CD4-positive, alpha-beta T cell treated with Interleukin-4 for 4 hours (primary cell): ENCODE results near the gene RAB10.
A peak's percentile ranks its signal among the peaks of the same experiment; 100 is the strongest.
"Not testable (repeated sequence)": the region's sequence is repeated elsewhere in the genome, so short reads cannot be mapped to it uniquely, and the experiment has no call there.

Source experiments
- DNase-seq: peaks from one replicate; pipeline ENCODE4 v3.0.0-alpha.2; 2020

The RAB10 gene

DNA sequence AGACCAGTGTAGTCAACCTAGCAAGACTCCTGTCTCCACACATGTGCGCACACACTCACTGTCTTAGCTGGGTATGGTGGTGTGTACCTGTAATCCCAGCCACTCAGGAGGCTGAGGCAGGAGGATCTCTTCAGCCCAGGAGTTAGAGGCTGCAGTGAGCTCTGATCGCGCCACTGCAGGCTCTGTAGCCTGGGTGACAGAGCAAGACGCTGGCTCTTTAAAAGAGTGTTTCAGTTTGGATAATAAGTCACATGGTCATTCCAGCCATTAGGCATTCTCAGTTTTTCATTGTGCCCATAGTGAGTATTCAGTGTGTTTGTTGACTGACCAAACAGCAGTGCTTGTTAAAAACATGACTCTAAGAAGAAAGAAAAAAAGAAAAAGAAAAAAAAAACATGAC is 31.0 kb downstream of the RAB10 start:
- no peak for DNase-seq

DNA sequence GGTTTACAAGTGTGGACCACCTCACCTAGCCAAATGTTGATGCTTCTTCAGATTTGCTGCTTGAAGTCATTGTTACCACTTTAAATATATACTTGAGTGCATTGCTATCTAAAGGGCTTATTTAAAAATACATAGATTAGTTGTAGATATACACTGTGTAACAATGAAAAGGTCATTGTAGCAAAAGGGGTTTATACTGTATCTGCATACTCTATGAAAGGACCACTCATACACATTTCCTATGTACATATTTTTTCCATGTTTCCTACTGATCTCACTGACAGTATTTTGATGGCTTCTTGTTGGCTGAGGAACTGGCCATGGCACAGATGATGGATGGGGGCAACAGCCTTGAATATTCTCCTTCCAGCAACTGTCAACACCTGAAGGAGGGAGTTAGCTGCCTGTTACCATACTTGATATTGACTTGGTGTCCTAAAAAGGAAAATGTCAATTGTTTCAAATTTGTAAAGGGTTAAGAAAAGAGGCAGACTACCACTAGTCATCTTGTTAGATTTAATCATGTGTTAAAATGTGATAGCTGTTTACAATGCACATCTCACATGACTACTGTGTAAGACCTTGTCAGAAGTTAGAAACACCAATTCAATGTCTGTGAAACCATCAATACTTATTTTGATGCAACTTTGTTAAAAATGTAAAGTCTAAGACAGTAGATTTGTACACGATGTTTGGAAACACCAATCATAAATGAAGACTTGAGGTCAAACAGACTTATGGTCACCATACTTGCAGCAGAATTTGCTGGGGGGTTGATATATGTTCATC is 33.5 kb downstream of the RAB10 start:
- no peak for DNase-seq

DNA sequence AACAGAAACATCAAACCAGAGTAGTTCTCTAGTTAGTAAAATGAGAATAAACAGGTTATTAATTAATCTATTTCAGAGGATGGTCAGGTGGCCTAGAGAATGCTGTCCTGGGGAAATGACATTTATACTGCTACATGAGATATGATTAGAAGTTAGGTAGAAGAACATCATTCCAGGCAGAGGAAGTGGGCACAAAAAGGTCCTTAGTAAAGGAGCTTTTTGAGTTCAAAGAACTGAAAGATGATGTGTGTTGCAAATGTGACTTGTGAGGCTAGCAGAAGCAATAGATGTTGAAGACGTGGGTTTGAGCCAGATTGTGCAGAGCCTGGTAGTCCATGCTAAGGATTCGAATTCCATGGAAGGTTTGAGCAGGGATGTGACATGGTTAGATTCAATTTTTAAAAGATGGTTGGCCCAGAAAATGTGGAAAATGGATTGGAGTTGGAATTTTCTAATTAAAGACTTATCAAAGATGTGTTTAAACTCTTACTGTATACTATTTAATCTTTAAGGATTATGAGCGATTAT is 34.2 kb downstream of the RAB10 start:
- no peak for DNase-seq

DNA sequence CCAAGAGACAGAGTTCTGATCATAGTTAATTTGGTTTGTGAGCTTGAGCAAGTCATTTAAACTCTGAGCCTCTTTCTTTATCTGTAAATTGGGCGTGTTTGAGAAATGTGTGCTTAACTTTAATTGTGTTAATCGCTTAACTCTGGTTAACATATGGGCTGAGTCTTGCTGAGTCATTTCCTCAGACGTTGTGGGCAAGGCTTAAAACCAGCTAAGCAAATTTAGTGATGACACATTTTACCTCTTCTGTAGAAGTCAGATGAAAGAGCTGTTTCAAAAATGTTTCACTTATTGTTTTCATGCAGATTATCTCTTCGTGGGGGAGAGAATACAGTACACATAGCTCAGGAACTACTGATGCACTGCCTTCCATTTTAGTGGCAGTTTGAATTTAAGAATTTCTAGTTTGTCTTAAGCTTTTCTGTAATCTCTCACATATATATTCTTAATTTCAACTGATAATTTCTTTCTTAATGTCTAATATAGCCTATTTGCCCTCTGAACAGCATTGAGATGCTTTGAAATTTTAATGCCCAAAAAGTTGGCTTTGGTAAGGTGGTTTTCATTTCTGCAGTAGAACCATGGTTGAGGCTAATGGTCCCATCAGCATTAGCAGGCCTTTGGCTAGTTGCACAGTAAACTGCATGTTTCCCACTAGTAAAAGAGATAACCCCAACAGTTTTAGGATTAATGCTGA is 34.9 kb downstream of the RAB10 start:
- DNase-seq = peak; percentile 90

GRCh38 chr2:26070730-26071129 is 36.8 kb downstream of the RAB10 start:
- DNase-seq = no peak

DNA sequence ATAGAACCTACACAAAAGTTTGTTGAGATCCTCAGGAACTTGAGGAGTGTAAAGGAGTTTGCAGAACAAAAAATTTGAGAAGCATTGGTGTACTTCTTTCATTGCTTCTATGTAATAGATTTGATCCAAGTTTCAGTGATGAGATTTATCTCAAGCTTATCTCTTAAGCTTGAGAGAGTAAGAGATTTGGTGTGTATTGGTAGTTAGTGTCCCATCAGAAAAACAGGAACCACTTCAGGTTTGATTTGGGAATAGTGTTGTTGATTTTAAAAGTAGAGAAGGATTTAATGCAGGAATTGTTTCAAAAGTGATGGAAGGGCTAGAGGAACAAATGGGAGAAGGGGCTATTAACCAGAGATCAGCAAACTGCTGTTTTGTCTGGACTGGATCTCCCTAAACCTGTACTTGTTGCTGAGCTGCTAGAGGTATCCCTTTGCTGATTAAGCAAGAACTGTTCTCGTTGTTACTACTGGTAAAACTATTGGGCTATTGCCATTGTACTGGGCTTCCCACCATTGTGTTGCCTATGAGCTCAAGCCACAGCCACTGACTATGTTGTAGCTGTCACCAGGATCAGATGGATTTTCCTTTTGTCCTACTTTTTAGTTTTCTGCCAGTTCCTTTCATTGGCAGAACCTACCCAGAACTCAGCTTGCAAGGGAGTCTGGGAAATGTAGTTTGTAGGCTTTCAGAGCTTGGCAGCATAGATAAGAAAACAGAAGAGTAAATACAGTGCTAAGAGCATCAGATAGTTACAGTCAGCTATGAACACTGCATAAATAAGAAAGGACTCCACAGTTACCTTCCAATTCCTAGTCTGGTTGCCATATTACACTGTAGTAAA is 39.3 kb downstream of the RAB10 start:
- DNase-seq = no peak

DNA sequence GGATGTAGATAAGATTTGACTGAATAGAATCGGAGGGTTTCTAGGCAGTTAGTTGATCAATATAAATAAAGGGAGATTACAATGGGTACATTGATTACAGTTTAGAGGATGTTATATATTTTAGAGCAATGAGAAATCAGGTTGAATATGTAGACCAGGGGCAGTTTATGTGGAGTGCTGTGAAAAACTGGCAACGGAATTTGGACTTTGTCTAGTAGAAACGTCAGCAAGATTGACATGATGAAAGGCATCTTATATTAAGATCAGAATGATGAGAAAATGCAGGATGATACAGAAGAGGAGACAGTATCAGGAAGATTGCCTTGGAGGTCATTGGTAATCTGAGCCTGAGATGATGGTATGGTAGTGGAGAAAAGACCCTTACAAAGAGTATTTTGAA is 39.9 kb downstream of the RAB10 start:
- DNase-seq = no peak

- DNase-seq = no peak
Measured at GRCh38 chr2:26074676-26075075, 40.8 kb downstream of the RAB10 start.

- no peak for DNase-seq
Measured at GRCh38 chr2:26075173-26075572, 41.3 kb downstream of the RAB10 start.

DNA sequence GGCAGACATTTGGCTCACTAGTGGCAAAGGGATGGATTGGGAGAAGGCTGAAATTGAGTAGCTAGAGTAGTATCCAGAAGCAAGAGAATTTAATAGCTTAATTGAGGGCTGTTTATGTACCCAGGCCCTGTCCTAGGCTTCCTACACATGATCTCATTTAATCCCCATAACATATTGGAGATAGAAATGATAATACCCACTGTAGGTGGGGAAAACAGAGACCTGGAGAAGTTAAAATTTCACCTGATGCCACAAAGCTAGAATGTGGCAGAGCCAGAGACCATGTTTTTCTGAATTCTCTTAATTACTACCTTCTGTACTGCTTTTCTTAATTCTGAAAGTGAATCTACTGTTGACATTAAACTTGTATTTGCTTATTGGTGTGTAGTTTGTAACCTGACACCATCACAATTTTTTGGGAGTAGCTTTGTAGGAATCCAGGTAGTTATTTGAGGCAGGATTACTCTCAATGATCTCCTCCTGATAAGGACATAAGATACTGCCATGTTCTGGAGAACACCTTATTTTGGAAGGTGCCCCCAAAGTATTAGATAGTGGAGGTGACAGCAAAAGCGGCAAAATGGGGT is 42.2 kb downstream of the RAB10 start:
- DNase-seq = no peak

DNA sequence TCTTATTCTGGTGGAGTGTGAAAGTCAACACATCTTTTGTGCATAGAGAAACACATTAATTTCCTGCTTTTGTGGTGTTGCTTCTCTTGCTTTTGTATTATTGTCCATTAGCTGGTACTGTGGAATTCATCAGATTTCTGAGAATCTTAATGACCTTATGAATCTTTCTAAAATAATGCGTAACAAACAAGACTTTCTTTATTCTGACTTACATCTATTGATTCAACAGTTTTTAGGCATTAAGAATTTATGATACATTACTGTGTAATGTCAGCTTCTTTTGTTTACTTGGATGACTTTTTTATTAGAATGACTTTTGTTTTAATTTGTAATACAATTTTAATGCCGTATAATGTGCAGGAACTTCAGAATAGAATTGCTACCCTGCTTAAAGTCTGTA is 43.4 kb downstream of the RAB10 start:
- DNase-seq = no peak

GRCh38 chr2:26078939-26079338 is 45.1 kb downstream of the RAB10 start:
- no peak for DNase-seq

DNA sequence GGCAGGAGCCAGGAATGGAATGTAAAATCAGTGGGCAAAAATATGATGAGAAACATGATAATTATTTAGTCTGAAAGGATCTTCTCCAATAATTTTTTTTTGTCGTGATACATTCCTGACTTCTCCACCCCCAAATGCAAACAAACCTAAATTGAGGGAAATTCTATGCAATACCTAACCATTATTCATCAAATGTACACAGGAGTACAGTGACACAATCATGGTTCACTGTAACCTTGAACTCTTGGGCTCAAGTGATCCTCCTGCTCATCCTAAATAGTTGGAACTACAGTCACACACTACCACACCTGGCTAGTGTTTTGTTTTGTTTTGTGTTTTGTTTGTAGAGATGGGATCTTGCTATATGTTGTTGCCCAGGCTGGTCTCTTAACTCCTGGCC is 46.5 kb downstream of the RAB10 start:
- DNase-seq = no peak

- not testable (repeated sequence) for DNase-seq
Measured at GRCh38 chr2:26080925-26081324, 47.0 kb downstream of the RAB10 start.

- no peak for DNase-seq
Measured at GRCh38 chr2:26081556-26081955, 47.7 kb downstream of the RAB10 start.

DNA sequence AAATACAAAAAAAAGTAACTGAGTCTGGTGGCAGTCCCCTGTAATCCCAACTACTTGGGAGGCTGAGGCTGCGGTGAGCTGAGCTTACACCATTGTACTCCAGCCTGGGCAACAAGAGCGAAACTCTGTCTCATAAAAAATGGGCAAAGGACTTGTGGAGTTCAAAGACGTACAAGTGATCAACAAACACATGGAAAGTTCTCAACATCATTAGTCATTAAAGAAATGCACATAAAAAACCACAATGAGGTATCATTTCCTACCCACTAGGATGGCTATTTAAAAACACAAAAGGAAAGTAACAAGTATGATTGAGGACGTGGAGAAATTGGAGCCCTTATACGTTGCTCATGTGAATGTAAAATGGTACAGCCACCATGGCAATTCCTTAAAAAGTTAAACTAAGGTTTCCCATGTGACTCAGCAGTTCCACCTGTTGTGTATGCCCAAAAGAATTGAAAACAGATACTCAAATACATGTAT is 52.3 kb downstream of the RAB10 start:
- DNase-seq = peak; percentile 56

DNA sequence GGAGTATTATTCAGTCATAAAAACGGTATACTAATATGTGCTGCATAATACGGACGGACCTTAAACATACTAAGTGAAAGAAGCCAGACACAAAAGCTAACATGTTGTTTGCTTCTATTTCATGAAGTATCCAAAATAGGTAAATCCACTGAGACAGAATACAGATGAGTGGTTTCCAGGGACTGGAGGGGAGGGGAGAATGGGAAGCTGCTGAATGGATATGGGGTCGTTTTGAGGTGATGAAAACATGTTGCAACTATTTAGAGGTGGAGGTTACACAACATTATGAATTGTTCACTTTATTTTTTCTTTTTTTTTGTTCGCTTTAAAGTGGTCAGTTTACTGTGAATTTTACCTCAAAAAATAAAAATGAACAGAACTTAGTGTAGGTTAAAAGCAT is 52.9 kb downstream of the RAB10 start:
- DNase-seq = no peak

GRCh38 chr2:26088038-26088643 is 54.3 kb downstream of the RAB10 start:
- DNase-seq = peak; percentile 45

- not testable (repeated sequence) for DNase-seq
Measured at GRCh38 chr2:26088931-26089330, 55.0 kb downstream of the RAB10 start.

DNA sequence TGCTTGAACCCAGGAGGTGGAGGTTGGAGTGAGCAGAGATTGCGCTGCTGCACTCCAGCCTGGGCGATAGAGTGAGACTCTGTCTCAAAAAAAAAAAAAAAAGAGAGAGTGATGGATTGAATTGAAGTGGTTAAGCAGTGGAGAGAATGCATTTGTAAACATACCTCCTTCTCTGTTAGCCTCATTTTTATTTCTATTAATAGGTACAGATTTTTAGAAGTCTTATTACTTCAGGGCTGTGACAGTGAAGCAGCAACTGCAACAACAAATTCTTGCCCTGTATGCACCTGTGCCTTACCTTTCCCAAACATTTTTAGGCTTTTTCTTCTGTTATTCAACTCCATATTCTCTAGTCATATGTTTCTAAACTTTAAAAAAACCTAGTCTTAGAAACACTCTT is 55.5 kb downstream of the RAB10 start:
- no peak for DNase-seq

DNA sequence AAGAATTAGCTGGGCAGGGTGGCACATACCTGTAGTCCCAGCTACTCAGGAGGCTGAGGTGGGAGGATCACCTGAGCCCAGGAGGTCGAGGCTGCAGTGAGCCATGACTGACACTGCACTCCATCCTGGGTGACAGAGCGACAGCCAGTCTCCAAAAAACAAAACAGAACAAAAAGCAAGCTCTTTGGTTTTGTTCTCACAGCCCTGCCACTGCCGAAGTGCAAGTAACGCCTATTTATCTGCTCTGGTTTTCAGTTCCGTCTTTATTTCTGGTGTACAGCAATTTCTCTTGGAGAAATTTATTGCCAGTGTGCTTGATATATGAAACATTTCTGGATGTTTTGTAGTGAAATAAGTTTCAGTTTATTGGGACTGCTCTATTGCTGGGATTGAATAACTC is 61.9 kb downstream of the RAB10 start:
- DNase-seq = no peak

- no peak for DNase-seq
Measured at GRCh38 chr2:26099933-26100332, 66.0 kb downstream of the RAB10 start.
